Measurements from ENCODE around the gene KIF1A. TPM values are rescaled to one million over a fixed set of nuclear protein-coding genes. Genes with fewer than 3 reads are reported as not detected.

KIF1A gene
- total and polyA plus RNA-seq, 10 of the 15 experiments (the other 5 are each of a cell fraction or from before 2014, with no cell fraction given) = 0.04 to 0.95 (median 0.06) TPM; not detected in 5

- TF ChIP-seq, protein P1, sequence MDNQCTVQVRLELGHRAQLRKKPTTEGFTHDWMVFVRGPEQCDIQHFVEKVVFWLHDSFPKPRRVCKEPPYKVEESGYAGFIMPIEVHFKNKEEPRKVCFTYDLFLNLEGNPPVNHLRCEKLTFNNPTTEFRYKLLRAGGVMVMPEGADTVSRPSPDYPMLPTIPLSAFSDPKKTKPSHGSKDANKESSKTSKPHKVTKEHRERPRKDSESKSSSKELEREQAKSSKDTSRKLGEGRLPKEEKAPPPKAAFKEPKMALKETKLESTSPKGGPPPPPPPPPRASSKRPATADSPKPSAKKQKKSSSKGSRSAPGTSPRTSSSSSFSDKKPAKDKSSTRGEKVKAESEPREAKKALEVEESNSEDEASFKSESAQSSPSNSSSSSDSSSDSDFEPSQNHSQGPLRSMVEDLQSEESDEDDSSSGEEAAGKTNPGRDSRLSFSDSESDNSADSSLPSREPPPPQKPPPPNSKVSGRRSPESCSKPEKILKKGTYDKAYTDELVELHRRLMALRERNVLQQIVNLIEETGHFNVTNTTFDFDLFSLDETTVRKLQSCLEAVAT (IDR thresholded peaks at IDR 0.05) = no peak
- TF ChIP-seq, protein P2, sequence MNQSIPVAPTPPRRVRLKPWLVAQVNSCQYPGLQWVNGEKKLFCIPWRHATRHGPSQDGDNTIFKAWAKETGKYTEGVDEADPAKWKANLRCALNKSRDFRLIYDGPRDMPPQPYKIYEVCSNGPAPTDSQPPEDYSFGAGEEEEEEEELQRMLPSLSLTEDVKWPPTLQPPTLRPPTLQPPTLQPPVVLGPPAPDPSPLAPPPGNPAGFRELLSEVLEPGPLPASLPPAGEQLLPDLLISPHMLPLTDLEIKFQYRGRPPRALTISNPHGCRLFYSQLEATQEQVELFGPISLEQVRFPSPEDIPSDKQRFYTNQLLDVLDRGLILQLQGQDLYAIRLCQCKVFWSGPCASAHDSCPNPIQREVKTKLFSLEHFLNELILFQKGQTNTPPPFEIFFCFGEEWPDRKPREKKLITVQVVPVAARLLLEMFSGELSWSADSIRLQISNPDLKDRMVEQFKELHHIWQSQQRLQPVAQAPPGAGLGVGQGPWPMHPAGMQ (IDR thresholded peaks at IDR 0.05; ENCODE audit: borderline replicate concordance) = no peak
- TF ChIP-seq FOXM1 (IDR thresholded peaks at IDR 0.05; ENCODE audit: low read depth, low read length) = no peak
- TF ChIP-seq GATAD2B (conservative IDR thresholded peaks at IDR 0.05; ENCODE audit: low read depth) = no peak
- TF ChIP-seq, protein P3, sequence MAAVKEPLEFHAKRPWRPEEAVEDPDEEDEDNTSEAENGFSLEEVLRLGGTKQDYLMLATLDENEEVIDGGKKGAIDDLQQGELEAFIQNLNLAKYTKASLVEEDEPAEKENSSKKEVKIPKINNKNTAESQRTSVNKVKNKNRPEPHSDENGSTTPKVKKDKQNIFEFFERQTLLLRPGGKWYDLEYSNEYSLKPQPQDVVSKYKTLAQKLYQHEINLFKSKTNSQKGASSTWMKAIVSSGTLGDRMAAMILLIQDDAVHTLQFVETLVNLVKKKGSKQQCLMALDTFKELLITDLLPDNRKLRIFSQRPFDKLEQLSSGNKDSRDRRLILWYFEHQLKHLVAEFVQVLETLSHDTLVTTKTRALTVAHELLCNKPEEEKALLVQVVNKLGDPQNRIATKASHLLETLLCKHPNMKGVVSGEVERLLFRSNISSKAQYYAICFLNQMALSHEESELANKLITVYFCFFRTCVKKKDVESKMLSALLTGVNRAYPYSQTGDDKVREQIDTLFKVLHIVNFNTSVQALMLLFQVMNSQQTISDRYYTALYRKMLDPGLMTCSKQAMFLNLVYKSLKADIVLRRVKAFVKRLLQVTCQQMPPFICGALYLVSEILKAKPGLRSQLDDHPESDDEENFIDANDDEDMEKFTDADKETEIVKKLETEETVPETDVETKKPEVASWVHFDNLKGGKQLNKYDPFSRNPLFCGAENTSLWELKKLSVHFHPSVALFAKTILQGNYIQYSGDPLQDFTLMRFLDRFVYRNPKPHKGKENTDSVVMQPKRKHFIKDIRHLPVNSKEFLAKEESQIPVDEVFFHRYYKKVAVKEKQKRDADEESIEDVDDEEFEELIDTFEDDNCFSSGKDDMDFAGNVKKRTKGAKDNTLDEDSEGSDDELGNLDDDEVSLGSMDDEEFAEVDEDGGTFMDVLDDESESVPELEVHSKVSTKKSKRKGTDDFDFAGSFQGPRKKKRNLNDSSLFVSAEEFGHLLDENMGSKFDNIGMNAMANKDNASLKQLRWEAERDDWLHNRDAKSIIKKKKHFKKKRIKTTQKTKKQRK (IDR thresholded peaks at IDR 0.05; ENCODE audit: low read depth, low read length) = no peak
- no peak for TF ChIP-seq MYC (IDR thresholded peaks at IDR 0.05; ENCODE audit: insufficient read depth, insufficient read length, insufficient replicate concordance, low read length, severe bottlenecking)
- no peak for TF ChIP-seq DPF2 (IDR thresholded peaks at IDR 0.05)
- TF ChIP-seq BHLHE40 (IDR thresholded peaks at IDR 0.05; ENCODE audit: borderline replicate concordance in 1 of 2, low read depth in 2 of 2, low read length in 1 of 2) = no peak
- no peak for TF ChIP-seq SUZ12 (IDR thresholded peaks at IDR 0.05; ENCODE audit: unreplicated experiment)
- TF ChIP-seq YY1 (IDR thresholded peaks at IDR 0.05; ENCODE audit: low read depth, low read length) = no peak
- TF ChIP-seq NR2C1 (IDR thresholded peaks at IDR 0.05) = peak; percentile 78
- no peak for TF ChIP-seq JUND (IDR thresholded peaks at IDR 0.05; ENCODE audit: low read depth, low read length)
- TF ChIP-seq TARDBP (IDR thresholded peaks at IDR 0.05; ENCODE audit: borderline replicate concordance) = no peak
- TF ChIP-seq PML (IDR thresholded peaks at IDR 0.05; ENCODE audit: low read length) = no peak
- TF ChIP-seq ATF7 (IDR thresholded peaks at IDR 0.05; ENCODE audit: low read depth) = no peak
- TF ChIP-seq ESRRA (IDR thresholded peaks at IDR 0.05; ENCODE audit: low read length) = no peak
- TF ChIP-seq STAT1 (conservative IDR thresholded peaks at IDR 0.05) = no peak
- TF ChIP-seq EP300 (IDR thresholded peaks at IDR 0.05; ENCODE audit: borderline replicate concordance in 1 of 2, control insufficient read depth in 1 of 2, low read depth in 2 of 2, low read length in 2 of 2) = no peak
- no peak for TF ChIP-seq RFX5 (IDR thresholded peaks at IDR 0.05; ENCODE audit: low read depth, low read length)
- peak; percentile 46; the same call in 1 of the 2 replicates for TF ChIP-seq SMARCA5 (IDR thresholded peaks at IDR 0.05)
- no peak for TF ChIP-seq MEF2B (IDR thresholded peaks at IDR 0.05; ENCODE audit: partially characterized antibody, poor library complexity, severe bottlenecking)
- no peak for TF ChIP-seq PAX8 (IDR thresholded peaks at IDR 0.05)
- TF ChIP-seq MYB (IDR thresholded peaks at IDR 0.05; ENCODE audit: borderline replicate concordance, low read depth, low read length) = no peak
These were observed 31.3 kb upstream of the KIF1A start (continued) for GRCh38 chr2:240851078-240851991.
